Motor neuron (in vitro differentiated cells): ENCODE data around the gene LIN28A. TPM values are rescaled to one million over a fixed set of nuclear protein-coding genes. Genes with fewer than 3 reads are reported as not detected.
"Not testable (repeated sequence)": the region's sequence is repeated elsewhere in the genome, so short reads cannot be mapped to it uniquely, and the experiment has no call there.

Source experiments
- ATAC-seq, 8 experiments: fragments of 200-7000 bp; cut with Tn5 transposase; replicated peaks in 6 of 8; 2 replicates each; pipeline ENCODE4 v1.8.0; 2021; ENCODE audit warnings: mild to moderate bottlenecking in 8 of 8, moderate library complexity in 8 of 8
- H3K27ac ChIP-seq, 2 donors: fragments of 250-450 bp; sonication (Bioruptor Pico); 2 replicates each; pipeline ENCODE4 v1.9.0; 2021; ENCODE audit warnings: antibody characterized with exemption in 2 of 2, mild to moderate bottlenecking in 2 of 2, moderate library complexity in 1 of 2
- H3K4me1 ChIP-seq, 2 donors: fragments of 250-450 bp; sonication (Bioruptor Pico); replicated peaks in 1 of 2; 2 replicates each; pipeline ENCODE4 v1.6.1; 2021; ENCODE audit warnings: antibody characterized with exemption in 2 of 2, mild to moderate bottlenecking in 2 of 2, moderate library complexity in 1 of 2
- H3K4me3 ChIP-seq, 5 donors: fragments of 250-450 bp; sonication (Bioruptor Pico); 2 replicates each; pipeline ENCODE4 v1.9.0; 2021; ENCODE audit warnings: antibody characterized with exemption in 5 of 5, mild to moderate bottlenecking in 5 of 5, moderate library complexity in 4 of 5
- WGBS, 10 experiments: fragments of 450-650 bp; shearing (Covaris generic); methylation state at CpG; one replicate each; pipeline ENCODE4 v1.0.0; 2022; 5-methylcytosine and 5-hydroxymethylcytosine counted together
- in situ Hi-C, 9 experiments: fragments of 400-800 bp; cut with MboI; loops; one replicate each; pipeline ENCODE4 v1.15.0; 2021; ENCODE audit warnings: low sequenced_read_pairs in 9 of 9, low pct_unique_long_range_greater_than_20kb in 2 of 9; ENCODE audit not compliant: unreplicated experiment in 9 of 9
- total RNA-seq, 8 experiments: library from RNA; unstranded; fragments of 300-600 nt; gene quantifications; 2 replicates each; pipeline versions ENCODE4 v1.2.3 to v1.2.4, GENCODE V29; 2022

LIN28A gene, protein sequence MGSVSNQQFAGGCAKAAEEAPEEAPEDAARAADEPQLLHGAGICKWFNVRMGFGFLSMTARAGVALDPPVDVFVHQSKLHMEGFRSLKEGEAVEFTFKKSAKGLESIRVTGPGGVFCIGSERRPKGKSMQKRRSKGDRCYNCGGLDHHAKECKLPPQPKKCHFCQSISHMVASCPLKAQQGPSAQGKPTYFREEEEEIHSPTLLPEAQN
- 10 to 100 TPM in 1 of 8 experiments, 1 to 10 TPM in 3, under 1 TPM in 4; 0.14 to 66.0 (median 2.9) TPM for total RNA-seq

DNA sequence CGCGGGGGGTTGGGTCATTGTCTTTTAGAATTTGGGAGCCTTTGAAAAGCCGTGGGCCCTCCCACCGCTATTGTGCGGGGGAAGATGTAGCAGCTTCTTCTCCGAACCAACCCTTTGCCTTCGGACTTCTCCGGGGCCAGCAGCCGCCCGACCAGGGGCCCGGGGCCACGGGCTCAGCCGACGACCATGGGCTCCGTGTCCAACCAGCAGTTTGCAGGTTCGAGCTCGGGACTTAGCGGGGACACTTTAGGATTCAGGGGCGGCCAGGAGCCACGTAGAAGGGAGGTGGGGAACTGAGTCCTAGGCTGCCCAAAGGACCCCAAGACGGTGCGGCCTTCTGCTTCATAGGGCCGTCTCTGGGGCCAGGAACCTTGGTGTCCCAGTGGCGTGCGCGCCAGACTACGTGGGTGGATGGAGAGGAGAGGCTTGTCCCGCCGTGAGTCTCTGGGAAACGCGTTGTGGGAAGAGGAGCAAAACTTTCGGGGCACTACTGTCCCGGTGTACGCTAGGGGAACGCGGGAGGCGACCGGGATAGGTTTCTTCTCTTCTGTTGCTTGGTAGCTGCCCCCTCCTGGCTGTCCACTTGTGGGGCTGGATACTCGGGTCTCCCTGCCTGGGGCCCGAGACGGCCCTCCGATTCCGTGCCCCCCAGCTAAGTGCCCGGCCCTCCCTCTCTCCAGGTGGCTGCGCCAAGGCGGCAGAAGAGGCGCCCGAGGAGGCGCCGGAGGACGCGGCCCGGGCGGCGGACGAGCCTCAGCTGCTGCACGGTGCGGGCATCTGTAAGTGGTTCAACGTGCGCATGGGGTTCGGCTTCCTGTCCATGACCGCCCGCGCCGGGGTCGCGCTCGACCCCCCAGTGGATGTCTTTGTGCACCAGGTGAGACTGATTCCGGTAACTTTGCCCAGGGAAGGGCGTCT lies at the start of gene LIN28A:
TSS of gene LIN28A (plus strand) at position 112 of the 918 bp plus-strand sequence. CDS start at position 187, 75 bp downstream.
- Histone ChIP-seq H3K4me1 (peaks cover 30 to 51% of the 10 kb centered on the region in 2 donors), H3K27ac (peak within 1 kb of the TSS; percentile 89 to 94), H3K4me3 (peak within 1 kb of the TSS; percentile 10 to 42 (median 36))
- WGBS, 10 experiments: 0 to 7% (median 2%) methylated on average over 3 to 17 of the region's 70 CpGs; no CpG with 5 or more reads in 5 of the 10 experiments
- peak in 6 of 8 experiments; percentile 5 to 26 (median 12) for ATAC-seq
- in situ Hi-C loops: no loop called here

DNA sequence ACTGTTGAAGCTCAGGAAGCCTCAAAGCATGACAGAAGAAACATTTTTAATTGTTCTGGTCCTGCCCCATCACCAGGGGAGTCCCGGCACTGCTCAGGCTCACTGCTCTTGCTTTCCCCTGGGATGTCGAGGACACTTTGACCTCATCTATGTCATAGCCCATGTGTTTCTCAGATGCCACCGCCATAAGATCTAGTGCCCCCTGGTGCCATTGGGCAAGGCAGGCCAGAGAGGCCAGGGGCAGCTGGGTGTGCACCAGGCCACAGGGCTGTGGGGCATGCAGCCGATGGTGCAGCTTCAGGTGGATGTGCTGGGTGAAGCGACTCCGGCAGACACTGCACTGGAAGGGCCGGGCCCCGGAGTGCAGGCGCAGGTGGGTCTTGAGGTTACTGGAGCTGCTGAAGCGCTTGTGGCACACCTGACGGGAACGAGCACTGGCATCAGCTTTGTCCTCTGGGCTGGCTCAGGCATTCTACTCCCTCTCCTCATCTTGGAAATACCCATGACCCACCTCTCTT lies 49.0 kb upstream of the LIN28A start:
- 60 to 100% (median 92%) methylated on average over 1 to 7 of the region's 12 CpGs; no CpG with 5 or more reads in 2 of the 10 experiments for WGBS, 10 experiments
- no peak overlapping the region for H3K4me3 ChIP-seq
- in situ Hi-C loops: no loop called here
- no peak overlapping the region for H3K27ac ChIP-seq
- no peak for ATAC-seq
- H3K4me1 ChIP-seq: peaks cover 4 to 7% of the 10 kb centered on the region in 2 donors

DNA sequence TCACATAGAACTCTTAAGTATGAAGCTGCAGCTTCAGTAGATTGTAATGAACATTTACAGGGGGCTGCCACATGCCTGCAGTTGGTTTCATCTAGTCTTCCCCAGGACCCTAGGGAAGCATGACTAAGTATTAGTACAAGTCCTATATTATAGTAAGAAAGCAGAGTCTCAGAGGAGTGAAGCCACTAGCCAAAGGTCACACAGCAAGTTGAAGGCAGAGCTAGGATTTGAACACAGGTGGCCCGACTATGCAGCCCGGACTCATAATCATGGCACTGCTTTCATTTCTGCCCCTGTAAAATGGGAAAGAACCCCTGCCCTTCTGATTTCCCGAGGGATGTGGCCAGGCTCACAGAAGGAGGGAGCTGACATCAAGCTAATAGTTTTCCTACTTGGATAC lies 48.3 kb upstream of the LIN28A start:
- WGBS, 10 experiments: 43 to 100% (median 88%) methylated on average over 1 to 3 of the region's 3 CpGs; no CpG with 5 or more reads in 4 of the 10 experiments
- in situ Hi-C loops: no loop called here
- Histone ChIP-seq H3K4me1 (peaks cover 4 to 7% of the 10 kb centered on the region in 2 donors), H3K27ac (no peak overlapping the region), H3K4me3 (no peak overlapping the region)
- ATAC-seq: no peak

DNA sequence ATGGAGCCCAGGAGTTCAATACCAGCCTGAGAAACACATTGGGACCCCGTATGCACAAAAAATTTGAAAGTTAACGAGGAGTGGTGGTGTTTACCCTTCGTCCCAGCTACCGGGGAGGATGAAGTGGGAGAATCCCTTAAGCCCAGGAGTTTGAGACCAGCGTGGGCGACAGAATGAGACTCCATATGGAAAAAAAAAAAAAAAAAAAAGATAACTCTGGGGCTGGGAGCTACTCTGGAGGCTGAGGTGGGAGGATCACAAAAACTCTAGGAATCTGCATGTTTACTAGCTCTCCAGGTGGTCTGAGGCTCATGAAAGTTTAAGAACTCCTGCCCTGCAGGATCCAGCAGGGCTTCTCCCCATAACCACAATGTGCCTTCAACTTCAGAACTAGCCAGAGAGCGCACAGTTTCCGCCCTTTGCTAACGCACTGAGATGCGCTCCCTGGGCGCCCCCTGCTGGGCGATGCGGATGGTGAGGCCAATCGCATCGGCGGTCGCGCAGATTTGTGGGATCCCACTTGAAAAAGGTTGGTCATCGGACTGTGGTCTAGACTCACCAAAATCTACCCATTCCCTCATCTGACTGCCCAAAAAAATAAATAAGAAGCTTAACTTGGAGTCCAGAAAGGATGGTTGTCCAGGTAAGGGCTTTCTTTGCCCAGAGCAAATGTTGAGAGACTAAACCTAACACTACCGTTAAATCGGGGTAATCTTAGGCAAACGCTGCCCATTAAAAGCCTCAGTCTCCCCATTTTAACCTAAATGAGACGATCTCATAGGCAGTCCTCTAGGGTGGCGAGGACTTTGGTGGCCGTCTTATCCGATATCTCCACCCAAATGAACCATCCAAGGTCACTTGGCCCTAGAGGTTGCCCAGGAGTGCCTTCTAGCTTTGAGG lies 46.8 kb upstream of the LIN28A start:
- no peak overlapping the region for H3K4me3 ChIP-seq
- H3K27ac ChIP-seq: no peak overlapping the region
- H3K4me1 ChIP-seq: peaks cover 4 to 7% of the 10 kb centered on the region in 2 donors
- WGBS, 10 experiments: 17 to 100% (median 68%) methylated on average over 2 to 23 of the region's 26 CpGs; no CpG with 5 or more reads in 1 of the 10 experiments
- ATAC-seq: peak; percentile 45 to 90 (median 70)
- in situ Hi-C loops: no loop called here

DNA sequence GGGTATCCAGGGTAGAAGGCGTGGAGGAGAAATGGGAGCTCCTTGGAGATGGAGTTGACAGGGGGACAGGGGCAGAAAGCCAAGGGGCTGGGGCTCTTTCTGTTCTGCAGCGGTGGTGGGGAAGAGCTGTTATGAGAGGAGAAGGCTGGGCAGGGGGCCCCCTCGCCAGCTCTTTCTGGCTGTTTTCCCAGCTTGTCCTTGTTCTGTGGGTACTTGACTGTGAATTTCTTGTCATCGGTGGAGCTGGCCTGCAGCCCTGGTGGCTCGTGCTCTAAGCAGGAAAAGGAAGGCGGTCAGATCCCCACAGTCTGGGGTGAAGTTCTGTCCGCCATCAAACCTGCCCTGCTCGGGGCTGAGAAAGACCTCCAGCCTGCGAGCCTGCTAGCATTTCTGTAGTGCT lies 45.7 kb upstream of the LIN28A start:
- no peak overlapping the region for H3K4me3 ChIP-seq
- 60 to 87% (median 80%) methylated on average over 1 to 8 of the region's 9 CpGs; no CpG with 5 or more reads in 5 of the 10 experiments for WGBS, 10 experiments
- in situ Hi-C loops: no loop called here
- peak in 1 of 8 experiments; percentile 17 for ATAC-seq
- H3K27ac ChIP-seq: no peak overlapping the region
- H3K4me1 ChIP-seq: peaks cover 2 to 5% of the 10 kb centered on the region in 2 donors

DNA sequence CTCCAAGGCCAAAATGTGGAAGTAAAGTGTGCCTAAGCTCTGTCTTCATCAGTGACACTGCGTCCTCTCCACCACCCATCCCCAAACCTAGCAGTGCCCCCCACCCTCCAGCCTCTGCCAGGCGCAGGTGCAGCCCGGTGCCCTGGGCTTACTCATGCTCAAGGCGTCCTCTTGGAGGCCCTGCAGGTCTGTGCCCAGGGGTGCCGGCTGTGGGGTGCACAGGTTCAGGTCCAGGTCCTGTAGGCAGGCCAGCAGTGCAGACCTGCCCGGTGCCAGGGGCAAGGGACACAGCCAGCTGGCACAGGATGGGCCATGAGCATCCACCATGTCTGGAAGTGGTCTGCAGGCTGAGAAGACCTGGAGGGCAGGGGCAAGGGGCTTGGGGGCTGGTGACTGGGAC lies 43.2 kb upstream of the LIN28A start:
- Histone ChIP-seq H3K4me3 (no peak overlapping the region), H3K27ac (no peak overlapping the region), H3K4me1 (no peaks in the 10 kb centered on the region)
- WGBS, 10 experiments: 80 to 100% (median 93%) methylated on average over 1 to 3 of the region's 6 CpGs; no CpG with 5 or more reads in 7 of the 10 experiments
- peak in 2 of 8 experiments; percentile 14 to 18 for ATAC-seq
- in situ Hi-C loops: no loop called here

DNA sequence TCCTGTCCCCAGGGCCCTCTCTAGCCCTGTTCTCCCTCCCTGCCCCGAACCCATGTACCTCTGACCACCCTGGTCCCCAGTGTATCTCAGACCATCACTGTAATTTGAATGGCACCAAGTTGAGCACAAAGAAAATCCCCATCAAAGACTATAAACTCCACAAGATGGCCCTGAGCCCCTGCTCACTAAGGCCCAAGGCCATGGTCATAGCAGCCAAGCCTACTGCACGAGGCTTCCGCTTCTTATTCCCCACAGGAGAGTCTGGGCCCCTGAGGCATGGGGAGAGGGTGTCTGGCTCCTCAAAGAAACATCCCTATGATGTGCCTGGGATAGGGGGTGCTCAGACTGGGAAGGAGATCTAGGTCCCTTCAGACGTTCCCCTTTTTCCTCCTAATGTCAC lies 42.6 kb upstream of the LIN28A start:
- WGBS, 10 experiments: 33 to 72% (median 53%) methylated on average over 1 to 4 of the region's 4 CpGs; no CpG with 5 or more reads in 4 of the 10 experiments
- H3K4me3 ChIP-seq: no peak overlapping the region
- H3K27ac ChIP-seq: no peak overlapping the region
- H3K4me1 ChIP-seq: no peaks in the 10 kb centered on the region
- ATAC-seq: no peak
- in situ Hi-C loops: no loop called here

DNA sequence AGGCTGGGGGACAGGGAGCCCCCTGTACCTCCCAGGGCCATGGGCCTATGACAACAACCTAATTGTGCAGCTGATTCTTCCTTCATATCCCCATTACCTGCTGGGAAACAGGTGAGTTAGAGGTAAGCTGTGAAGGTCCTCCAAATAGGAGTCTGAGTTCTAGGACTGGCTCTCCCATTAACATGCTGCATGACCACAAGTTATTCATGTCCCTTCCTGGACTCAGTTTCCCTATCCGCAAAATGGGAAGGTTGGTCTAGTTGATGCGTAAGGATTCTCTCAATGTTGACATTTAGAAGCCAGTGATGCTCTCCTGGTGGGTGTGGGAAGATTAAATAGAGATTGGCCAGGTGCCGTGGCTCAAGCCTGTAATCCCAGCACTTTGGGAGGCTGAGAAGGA lies 42.1 kb upstream of the LIN28A start:
- no peak overlapping the region for H3K27ac ChIP-seq
- ATAC-seq: no peak
- 60 to 100% (median 86%) methylated on average over 1 to 3 of the region's 3 CpGs; no CpG with 5 or more reads in 5 of the 10 experiments for WGBS, 10 experiments
- in situ Hi-C loops: no loop called here
- H3K4me3 ChIP-seq: no peak overlapping the region
- no peaks in the 10 kb centered on the region for H3K4me1 ChIP-seq

DNA sequence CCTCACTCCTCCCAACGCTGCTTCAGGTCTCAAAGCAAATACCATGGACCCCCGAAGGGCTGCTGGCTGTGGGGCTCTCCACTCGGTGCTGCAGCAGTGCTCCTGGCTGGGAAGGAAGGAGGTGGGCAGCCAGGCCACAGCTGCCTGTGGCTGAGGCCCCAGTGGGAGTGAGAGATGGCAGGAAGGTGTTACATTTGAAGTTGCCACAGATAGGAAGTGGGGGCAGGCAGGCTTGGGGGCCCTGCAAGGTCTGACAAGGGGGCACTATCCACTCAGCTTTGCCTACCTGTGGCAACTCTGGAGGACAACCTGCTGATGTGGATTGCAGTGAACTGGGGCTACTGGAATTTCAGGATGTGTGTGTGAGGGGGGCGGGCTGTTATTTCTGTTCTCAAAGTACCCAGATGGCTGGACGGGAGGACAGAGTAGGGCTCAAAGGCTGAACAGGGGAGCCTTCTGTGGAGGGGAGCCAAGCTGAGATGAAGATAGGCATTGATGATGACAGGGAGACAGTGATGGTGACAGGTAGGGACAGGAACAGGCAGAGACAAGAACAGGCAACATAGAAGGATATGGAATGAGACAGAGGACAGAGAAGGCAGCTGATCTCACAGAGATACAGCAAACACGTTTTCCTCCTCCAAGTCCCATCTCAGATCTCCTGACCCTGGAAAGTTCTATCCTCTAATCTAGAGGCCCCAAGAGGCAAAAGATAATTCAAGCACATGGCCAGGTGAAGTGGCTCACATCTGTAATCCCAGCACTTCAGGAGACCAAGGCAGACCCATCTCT lies 39.8 kb upstream of the LIN28A start:
- peak in 1 of 8 experiments; percentile 18 for ATAC-seq
- in situ Hi-C loops: no loop called here
- H3K4me3 ChIP-seq: no peak overlapping the region
- WGBS, 10 experiments: 10 to 80% (median 69%) methylated on average over 2 to 6 of the region's 6 CpGs; no CpG with 5 or more reads in 3 of the 10 experiments
- H3K4me1 ChIP-seq: no peaks in the 10 kb centered on the region
- no peak overlapping the region for H3K27ac ChIP-seq

DNA sequence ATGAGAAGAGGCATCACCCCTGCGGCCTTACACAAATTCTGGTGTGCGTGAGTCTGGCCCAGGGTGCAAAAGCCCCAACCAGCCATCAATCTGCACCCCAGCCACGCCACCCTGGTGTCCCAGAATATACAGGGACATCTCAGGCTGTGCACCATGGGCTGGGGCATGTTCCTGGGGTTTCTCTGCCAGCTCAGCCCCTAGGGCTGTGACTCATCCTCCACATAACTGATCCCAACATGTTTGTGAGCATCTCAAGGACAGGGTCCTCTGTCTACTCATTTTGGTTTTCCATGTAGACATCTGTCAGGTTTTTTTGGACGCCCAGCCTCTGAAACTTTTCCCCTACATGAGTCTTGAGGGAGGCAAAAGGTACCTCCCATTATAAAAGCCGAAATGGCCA lies 38.6 kb upstream of the LIN28A start:
- H3K4me1 ChIP-seq: no peaks in the 10 kb centered on the region
- no peak overlapping the region for H3K27ac ChIP-seq
- peak in 1 of 8 experiments; percentile 47 for ATAC-seq
- no peak overlapping the region for H3K4me3 ChIP-seq
- WGBS, 10 experiments: 38 to 100% (median 81%) methylated on average over 1 to 5 of the region's 5 CpGs
- in situ Hi-C loops: no loop called here

DNA sequence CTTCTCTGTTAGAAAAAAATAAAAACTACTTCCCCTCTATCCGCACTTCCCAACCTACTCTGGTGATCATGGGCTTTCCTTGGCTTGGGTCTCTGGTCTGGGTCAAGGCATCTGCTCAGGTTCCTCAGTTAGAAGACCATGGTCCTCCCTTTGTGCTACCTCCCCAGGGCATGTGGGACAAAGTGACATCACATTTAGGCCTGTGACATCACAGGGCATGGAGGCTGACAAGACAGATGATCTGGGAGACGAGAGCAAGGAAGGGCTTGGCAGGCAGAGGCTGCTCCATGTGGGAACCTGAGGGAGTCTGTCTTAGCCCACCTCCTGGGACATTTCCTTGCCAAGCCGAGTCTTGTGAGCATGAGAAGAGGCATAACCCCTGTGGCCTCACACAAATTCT lies 38.0 kb upstream of the LIN28A start, which contains the start of gene ZNF683:
TSS of gene ZNF683 (minus strand) at position 140 of the 400 bp plus-strand sequence. CDS start 4,179 bp downstream, outside the sequence.
- H3K27ac ChIP-seq, in situ Hi-C loops, ATAC-seq, H3K4me3 ChIP-seq, H3K4me1 ChIP-seq: not testable (repeated sequence)
- WGBS, 10 experiments: 33 to 100% (median 75%) methylated on average over 1 to 3 of the region's 3 CpGs; no CpG with 5 or more reads in 4 of the 10 experiments
